Loucy (cell line): Measurements from ENCODE around the gene PPIF.

Source experiments
- H2AFZ ChIP-seq: fragments of 200-600 bp; sonication (generic); 2 replicates; pipeline ENCODE4 v1.6.0; 2016; ENCODE audit warnings: antibody characterized with exemption, mild to moderate bottlenecking, low read length, moderate library complexity
- H3F3A ChIP-seq: fragments of 200-600 bp; 2 replicates; pipeline ENCODE4 v1.6.0; 2016; ENCODE audit warnings: antibody characterized with exemption, low read depth, mild to moderate bottlenecking
- H3K27me3 ChIP-seq: fragments of 200-600 bp; sonication (generic); 2 replicates; pipeline ENCODE4 v1.6.1; 2014; ENCODE audit warnings: low read length, mild to moderate bottlenecking; ENCODE audit not compliant: insufficient read depth, poor library complexity, severe bottlenecking
- H3K36me3 ChIP-seq: fragments of 200-600 bp; sonication (generic); 2 replicates; pipeline ENCODE4 v1.6.1; 2016; ENCODE audit warnings: low read length; ENCODE audit not compliant: insufficient read depth
- H3K4me1 ChIP-seq: fragments of 200-600 bp; sonication (generic); 2 replicates; pipeline ENCODE4 v1.5.1; 2014; ENCODE audit warnings: low read length, mild to moderate bottlenecking; ENCODE audit not compliant: insufficient read depth, poor library complexity, severe bottlenecking
- H3K4me2 ChIP-seq: fragments of 200-600 bp; sonication (generic); 2 replicates; pipeline ENCODE4 v1.6.0; 2014; ENCODE audit warnings: antibody characterized with exemption, low read length, low read depth, mild to moderate bottlenecking; ENCODE audit not compliant: poor library complexity, severe bottlenecking
- H3K4me3 ChIP-seq: fragments of 200-600 bp; sonication (generic); 2 replicates; pipeline ENCODE4 v1.5.1; 2014; ENCODE audit warnings: low read length, mild to moderate bottlenecking, mixed read lengths; ENCODE audit not compliant: poor library complexity, severe bottlenecking
- H3K79me2 ChIP-seq: fragments of 200-600 bp; sonication (generic); 2 replicates; pipeline ENCODE4 v1.6.1; 2014; ENCODE audit warnings: low read length; ENCODE audit not compliant: insufficient read depth
- H3K9ac ChIP-seq: fragments of 200-600 bp; sonication (generic); 2 replicates; pipeline ENCODE4 v1.6.0; 2014; ENCODE audit warnings: mild to moderate bottlenecking, low read depth, low read length, moderate library complexity; ENCODE audit not compliant: poor library complexity, severe bottlenecking
- H3K9me2 ChIP-seq: fragments of 200-600 bp; sonication (generic); replicated peaks from 2 replicates; pipeline ENCODE4 v1.6.1; 2016; ENCODE audit warnings: low read depth, low read length, mixed read lengths
- H3K9me3 ChIP-seq: fragments of 200-600 bp; sonication (generic); 2 replicates; pipeline ENCODE4 v1.6.1; 2014; ENCODE audit warnings: mild to moderate bottlenecking, antibody characterized with exemption, low read length, low read depth; ENCODE audit not compliant: insufficient read depth
- H4K20me1 ChIP-seq: fragments of 200-600 bp; sonication (generic); 2 replicates; pipeline ENCODE4 v1.6.0; 2014; ENCODE audit warnings: antibody characterized with exemption, low read length, mild to moderate bottlenecking; ENCODE audit not compliant: insufficient read depth, poor library complexity, severe bottlenecking
- EZH2phosphoT487 ChIP-seq: fragments of 200-600 bp; IDR thresholded peaks from 2 replicates; pipeline ENCODE4 v1.6.1; 2018; ENCODE audit warnings: antibody characterized with exemption, mild to moderate bottlenecking, moderate library complexity, borderline replicate concordance
- TF ChIP-seq, protein P1 (sequence below): fragments of 200-600 bp; sonication (generic); conservative IDR thresholded peaks from 2 replicates; pipeline ENCODE4 v1.5.1; 2014; ENCODE audit warnings: mild to moderate bottlenecking, antibody characterized with exemption, low read length

The PPIF gene

DNA sequence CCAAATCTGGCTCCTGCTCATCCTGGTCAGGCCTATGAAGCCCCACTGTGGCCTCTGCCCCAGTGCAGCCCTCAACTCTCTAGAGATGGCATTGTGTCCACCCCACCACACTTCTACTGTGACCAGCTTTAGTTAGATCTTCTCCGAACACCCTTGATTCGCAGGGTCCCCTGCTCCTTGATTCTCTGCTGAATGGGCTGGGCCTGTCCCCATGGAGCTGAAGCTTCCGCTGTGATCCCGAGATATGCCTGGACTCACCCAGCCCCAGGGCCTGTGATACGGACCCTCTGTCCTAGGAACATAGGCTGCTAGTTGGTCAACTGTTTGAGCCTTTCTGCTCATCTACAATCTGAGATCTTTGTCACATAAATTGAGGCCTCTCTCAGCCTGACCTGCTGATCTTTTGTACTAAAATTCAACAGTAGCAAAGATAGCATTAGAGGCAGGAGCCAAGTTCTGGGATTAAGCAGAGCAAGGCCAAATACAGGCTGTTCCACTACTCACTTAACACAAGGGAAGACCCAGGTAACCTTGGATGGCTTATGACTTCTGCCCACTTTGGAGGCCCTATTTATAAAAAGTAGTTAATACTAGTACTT, 6.5 kb upstream of the PPIF start:
- Histone ChIP-seq H3K9ac (no peak overlapping the region), H3K27me3 (no peaks in the 10 kb centered on the region), H3K36me3 (no peaks in the 10 kb centered on the region), H3K4me1 (peaks cover 11% of the 10 kb centered on the region), H3K79me2 (no peaks in the 10 kb centered on the region), H3K9me3 (no peaks in the 10 kb centered on the region), H3K4me2 (no peak overlapping the region), H4K20me1 (no peaks in the 10 kb centered on the region), H3K4me3 (no peak overlapping the region), H3F3A (no peaks in the 10 kb centered on the region), H2AFZ (no peak overlapping the region), H3K9me2 (no peaks in the 10 kb centered on the region)
- TF ChIP-seq, protein P1, sequence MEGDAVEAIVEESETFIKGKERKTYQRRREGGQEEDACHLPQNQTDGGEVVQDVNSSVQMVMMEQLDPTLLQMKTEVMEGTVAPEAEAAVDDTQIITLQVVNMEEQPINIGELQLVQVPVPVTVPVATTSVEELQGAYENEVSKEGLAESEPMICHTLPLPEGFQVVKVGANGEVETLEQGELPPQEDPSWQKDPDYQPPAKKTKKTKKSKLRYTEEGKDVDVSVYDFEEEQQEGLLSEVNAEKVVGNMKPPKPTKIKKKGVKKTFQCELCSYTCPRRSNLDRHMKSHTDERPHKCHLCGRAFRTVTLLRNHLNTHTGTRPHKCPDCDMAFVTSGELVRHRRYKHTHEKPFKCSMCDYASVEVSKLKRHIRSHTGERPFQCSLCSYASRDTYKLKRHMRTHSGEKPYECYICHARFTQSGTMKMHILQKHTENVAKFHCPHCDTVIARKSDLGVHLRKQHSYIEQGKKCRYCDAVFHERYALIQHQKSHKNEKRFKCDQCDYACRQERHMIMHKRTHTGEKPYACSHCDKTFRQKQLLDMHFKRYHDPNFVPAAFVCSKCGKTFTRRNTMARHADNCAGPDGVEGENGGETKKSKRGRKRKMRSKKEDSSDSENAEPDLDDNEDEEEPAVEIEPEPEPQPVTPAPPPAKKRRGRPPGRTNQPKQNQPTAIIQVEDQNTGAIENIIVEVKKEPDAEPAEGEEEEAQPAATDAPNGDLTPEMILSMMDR = no peak
- no peak for TF ChIP-seq EZH2phosphoT487

DNA sequence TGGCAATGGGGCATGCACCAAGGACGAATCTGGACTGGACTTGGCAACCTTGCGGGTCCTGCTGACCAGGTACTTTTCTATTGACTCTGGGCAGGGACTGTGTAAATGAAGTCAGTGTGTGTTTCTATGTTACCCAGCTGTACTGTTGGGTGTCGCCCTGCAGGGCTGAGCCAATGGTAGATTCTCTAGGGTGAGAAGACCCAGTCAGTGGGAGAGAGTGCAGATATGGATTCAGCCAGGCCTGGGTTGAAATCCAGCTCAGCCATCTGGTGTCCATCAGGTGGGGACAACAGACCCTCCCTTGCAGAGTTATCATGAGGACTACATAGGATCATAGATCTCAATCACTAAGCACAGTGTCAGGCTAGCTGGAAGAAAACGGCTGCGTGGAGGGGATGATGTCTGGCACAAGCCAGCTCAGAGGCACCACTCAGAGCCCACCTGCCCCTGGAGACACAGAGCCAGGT, 4.9 kb upstream of the PPIF start:
- H4K20me1 ChIP-seq = no peaks in the 10 kb centered on the region
- H3K4me1 ChIP-seq = peaks cover 20% of the 10 kb centered on the region
- H3K9me3 ChIP-seq = no peaks in the 10 kb centered on the region
- no peaks in the 10 kb centered on the region for H3K9me2 ChIP-seq
- no peak overlapping the region for H3K4me3 ChIP-seq
- no peaks in the 10 kb centered on the region for H3F3A ChIP-seq
- H3K27me3 ChIP-seq = no peaks in the 10 kb centered on the region
- H3K79me2 ChIP-seq = peaks cover 10% of the 10 kb centered on the region; the same call in 1 of the 2 replicates
- no peaks in the 10 kb centered on the region for H3K36me3 ChIP-seq
- H2AFZ ChIP-seq = no peak overlapping the region
- no peak overlapping the region for H3K4me2 ChIP-seq
- TF ChIP-seq, protein P1 = no peak
- no peak for TF ChIP-seq EZH2phosphoT487
- no peak overlapping the region for H3K9ac ChIP-seq

DNA sequence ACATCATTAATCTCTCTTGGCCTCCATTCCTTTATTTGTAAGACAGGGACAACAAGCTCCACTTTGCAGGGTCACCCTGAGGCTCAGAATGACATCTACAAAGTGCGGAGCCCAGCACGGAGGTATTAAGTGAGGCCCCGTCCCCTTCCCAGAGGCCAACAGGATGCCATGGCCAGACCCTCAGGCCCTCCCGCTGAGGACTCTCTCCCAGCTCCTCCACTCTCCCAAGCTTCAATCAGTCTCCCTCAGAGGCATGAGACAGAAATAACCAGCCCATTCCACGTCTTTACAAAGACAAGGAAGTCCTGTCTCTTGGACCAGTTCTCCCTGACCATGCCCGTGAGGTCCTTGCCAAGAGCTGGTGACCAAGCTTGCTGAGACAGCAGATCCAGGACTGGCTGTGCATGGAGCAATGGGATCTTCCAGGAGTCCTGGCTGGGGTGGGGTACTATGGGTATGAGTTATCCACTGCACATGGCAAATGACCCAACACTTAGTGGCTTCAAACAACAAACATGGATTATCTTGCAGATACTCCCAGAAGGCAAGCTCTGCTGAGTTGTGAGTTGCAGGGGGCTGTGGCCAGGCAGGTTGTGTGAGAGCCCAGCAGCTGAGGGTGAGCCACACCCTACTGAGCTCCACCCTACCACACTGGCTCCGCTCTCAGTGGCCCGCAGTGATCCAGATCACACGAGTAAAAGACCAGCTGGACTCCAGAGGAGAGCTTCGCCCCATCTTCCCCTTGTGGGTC, 4.3 kb upstream of the PPIF start:
- peaks cover 3% of the 10 kb centered on the region for H4K20me1 ChIP-seq
- no peaks in the 10 kb centered on the region for H3F3A ChIP-seq
- H3K4me1 ChIP-seq = peaks cover 20% of the 10 kb centered on the region
- peaks cover 16% of the 10 kb centered on the region for H3K79me2 ChIP-seq
- no peaks in the 10 kb centered on the region for H3K9me2 ChIP-seq
- TF ChIP-seq EZH2phosphoT487 = no peak
- TF ChIP-seq, protein P1 = no peak
- H3K36me3 ChIP-seq = no peaks in the 10 kb centered on the region
- no peak overlapping the region for H3K9ac ChIP-seq
- H3K27me3 ChIP-seq = peaks cover 4% of the 10 kb centered on the region
- no peak overlapping the region for H3K4me3 ChIP-seq
- H3K9me3 ChIP-seq = no peaks in the 10 kb centered on the region
- H3K4me2 ChIP-seq = no peak overlapping the region
- no peak overlapping the region for H2AFZ ChIP-seq
